Heart left ventricle (tissue), 16 donors: ENCODE data around the gene SSBP2. TPM values are rescaled to one million over a fixed set of nuclear protein-coding genes. Genes with fewer than 3 reads are reported as not detected.

Source experiments
- ATAC-seq, 4 donors: fragments of 200-7000 bp; cut with Tn5 transposase; one replicate each; pipeline ENCODE4 v1.9.1; 2020 to 2022; ENCODE audit warnings: moderate library complexity in 4 of 4, mild to moderate bottlenecking in 3 of 4, moderate number of reproducible peaks in 1 of 4
- DNase-seq, 5 donors: peaks; one replicate each; pipeline ENCODE4 v3.0.0-alpha.2; 2020
- H3K27ac ChIP-seq, 12 donors: fragments of 200-600 bp; sonication (generic) in 4 of 12; one replicate each; pipeline versions ENCODE4 v1.5.0 to v1.8.0; 2016 to 2022; ENCODE audit warnings: mild to moderate bottlenecking in 2 of 12
- H3K27me3 ChIP-seq, 9 donors: fragments of 200-600 bp; sonication (generic) in 2 of 9; one replicate each; pipeline versions ENCODE4 v1.5.1 to v1.8.0; 2016 to 2022; ENCODE audit warnings: mild to moderate bottlenecking in 3 of 9
- H3K36me3 ChIP-seq, 9 donors: fragments of 200-600 bp; sonication (generic) in 2 of 9; one replicate each; pipeline versions ENCODE4 v1.5.0 to v1.8.0; 2018 to 2022; ENCODE audit warnings: mild to moderate bottlenecking in 2 of 9
- H3K4me1 ChIP-seq, 12 donors: fragments of 200-600 bp; sonication (generic) in 4 of 12; one replicate each; pipeline versions ENCODE4 v1.5.0 to v1.8.0; 2016 to 2022; ENCODE audit warnings: mild to moderate bottlenecking in 3 of 12
- H3K4me3 ChIP-seq, 12 donors: fragments of 200-600 bp; sonication (generic) in 4 of 12; one replicate each; pipeline versions ENCODE4 v1.5.0 to v1.8.0; 2017 to 2022; ENCODE audit warnings: mild to moderate bottlenecking in 9 of 12, moderate library complexity in 4 of 12
- H3K9me3 ChIP-seq, 12 donors: fragments of 200-600 bp; sonication (generic) in 4 of 12; one replicate each; pipeline versions ENCODE4 v1.5.0 to v1.8.0; 2016 to 2022; ENCODE audit warnings: mild to moderate bottlenecking in 1 of 12
- CTCF ChIP-seq, 12 donors: fragments of 200-600 bp; sonication (generic) in 4 of 12; IDR thresholded peaks; one replicate each; pipeline versions ENCODE4 v1.5.0 to v1.8.0; 2018 to 2022; ENCODE audit warnings: antibody characterized with exemption in 12 of 12, mild to moderate bottlenecking in 5 of 12
- POLR2A ChIP-seq, 2 donors: fragments of 450-650 bp; IDR thresholded peaks; one replicate each; pipeline ENCODE4 v1.6.1; 2017; ENCODE audit warnings: antibody characterized with exemption in 2 of 2, mild to moderate bottlenecking in 2 of 2, moderate library complexity in 2 of 2
- WGBS, 4 donors: extraction: QIAGEN DNeasy Blood & Tissue Kit in 2 of 4; methylation state at CpG; one replicate each; pipeline versions ENCODE4 v1.1.5 to v1.1.7; 2013 to 2018; 5-methylcytosine and 5-hydroxymethylcytosine counted together
- intact Hi-C, 10 donors: fragments of 100-400 bp; cut with DNase I; formaldehyde crosslinking; loops; one replicate each; pipeline versions ENCODE4 v1.11.1 to v1.14.2; 2022
- polyA plus RNA-seq, 2 donors: library from polyadenylated mRNA; stranded (reverse); fragments of 200-250 nt; gene quantifications; one replicate each; pipeline ENCODE4 v1.2.3, GENCODE V29; 2013
- total RNA-seq, 9 donors: library from RNA; depleted of rRNA in 2 of 9; stranded (reverse); fragments of >200 nt in 2 of 9; fragmentation: NEBNext Ultra II Directional in 3 of 9; extraction: Animal tissue kit (Norgen Biotek cat#: 25700) in 3 of 9; gene quantifications; one replicate each; pipeline versions ENCODE4 v1.1.0 to v1.2.4, GENCODE V29; 2016 to 2023
- donor health status: ischemic (EF 13 %, LVEDD 7.1; RV severe dilation, severe dysfunction).
- donor health status: healthy with polysubstance abuse.
- donor health status: DM: no; HTN: yes; CAD: no.
- donor health status: DM: no; HTN: no; CAD: no.
- donor health status: ischemic (EF 25% LVEDD 6.9; RV normal size, moderate dysfunction).
- donor health status: ischemic (EF 25% LVEDD 5.7; RV mildly dilated, moderate dysfunction).
- donor health status: healthy.
- donor health status: DM: yes; HTN: yes; CAD: no.
- donor health status: ischemic (EF 35%, LVEDD 5.7; RV mildly dilated, moderate dysfunction).
- donor health status: nonischemic (EF 11% LVEDD 7.7; RV severe dilation, severe dysfunction).
- donor health status: DM: yes; HTN: yes; CAD: no.
- donor health status: PGD.
- donor health status: ischemic (EF 29% LVEDD 5.4; RV normal size, mild dysfunction).
- donor health status: nonischemic (EF 23%, LVEDD 6.1; RV moderate dilation, normal function).

SSBP2 gene
- total and polyA plus RNA-seq, 11 donors = 25.6 to 98.1 (median 50.7) TPM

GRCh38 chr5:81525690-81526089 lies 225.2 kb downstream of the SSBP2 start:
- Histone ChIP-seq H3K4me1 (peaks cover 0 to 27% (median 6%) of the 10 kb centered on the region in 12 donors), H3K36me3 (no peaks in the 10 kb centered on the region), H3K27ac (no peak overlapping the region), H3K9me3 (no peaks in the 10 kb centered on the region), H3K27me3 (no peaks in the 10 kb centered on the region), H3K4me3 (no peak overlapping the region)
- intact Hi-C loops = no loop called here
- WGBS, 4 donors = 34 to 44% (median 38%) methylated on average over 2 of the region's 2 CpGs
- no peak for ATAC-seq
- DNase-seq = no peak
- TF ChIP-seq CTCF (IDR thresholded peaks at IDR 0.05) = no peak
- TF ChIP-seq POLR2A (IDR thresholded peaks at IDR 0.05) = no peak

- Histone ChIP-seq H3K36me3 (no peaks in the 10 kb centered on the region), H3K27ac (no peak overlapping the region), H3K9me3 (no peaks in the 10 kb centered on the region), H3K27me3 (no peaks in the 10 kb centered on the region), H3K4me3 (no peak overlapping the region), H3K4me1 (peaks cover 0 to 27% (median 6%) of the 10 kb centered on the region in 12 donors)
- DNase-seq = no peak
- intact Hi-C loops = no loop called here
- TF ChIP-seq CTCF (IDR thresholded peaks at IDR 0.05) (no peak), POLR2A (IDR thresholded peaks at IDR 0.05) (no peak)
- ATAC-seq = no peak
Observed at GRCh38 chr5:81524015-81524414, 226.9 kb downstream of the SSBP2 start.

DNA sequence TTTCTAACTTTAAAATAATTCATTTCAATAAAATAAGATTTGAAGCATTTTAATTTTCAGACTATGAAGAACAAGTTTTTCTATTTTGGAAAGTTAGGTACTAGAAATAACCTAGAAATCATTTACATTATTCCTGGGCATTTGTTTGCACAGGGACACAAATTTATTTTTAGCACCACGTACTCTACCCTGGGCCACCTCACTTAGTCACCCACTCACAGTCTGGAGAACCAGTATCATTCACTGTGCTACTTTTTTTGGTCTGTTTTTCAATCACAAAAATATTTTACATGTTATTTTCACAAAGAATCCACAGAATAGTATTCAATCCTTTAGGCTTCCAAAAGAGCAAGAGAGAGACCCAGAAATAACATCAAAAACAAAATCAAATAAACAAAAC lies 228.3 kb downstream of the SSBP2 start:
- DNase-seq (no peak), ATAC-seq (peak in 1 of 4 donors; percentile 51)
- WGBS, 4 donors = 54 to 75% (median 62%) methylated on average over 1 of the region's 1 CpG
- no peaks in the 10 kb centered on the region for H3K9me3 ChIP-seq
- H3K27ac ChIP-seq = no peak overlapping the region
- intact Hi-C loops = no loop called here
- no peak overlapping the region for H3K4me3 ChIP-seq
- TF ChIP-seq POLR2A (IDR thresholded peaks at IDR 0.05) (no peak), CTCF (IDR thresholded peaks at IDR 0.05) (no peak)
- H3K27me3 ChIP-seq = no peaks in the 10 kb centered on the region
- H3K4me1 ChIP-seq = peaks cover 0 to 27% (median 6%) of the 10 kb centered on the region in 12 donors
- H3K36me3 ChIP-seq = no peaks in the 10 kb centered on the region

GRCh38 chr5:81520769-81521168 lies 230.1 kb downstream of the SSBP2 start:
- intact Hi-C loops = no loop called here
- Histone ChIP-seq H3K4me3 (no peak overlapping the region), H3K4me1 (peaks cover 0 to 22% (median 4%) of the 10 kb centered on the region in 12 donors), H3K27me3 (no peaks in the 10 kb centered on the region), H3K36me3 (no peaks in the 10 kb centered on the region), H3K9me3 (no peaks in the 10 kb centered on the region), H3K27ac (no peak overlapping the region)
- ATAC-seq (no peak), DNase-seq (no peak)
- TF ChIP-seq CTCF (IDR thresholded peaks at IDR 0.05) (no peak), POLR2A (IDR thresholded peaks at IDR 0.05) (no peak)
